Astrocyte of the spinal cord (primary cell): ENCODE data around the gene N4BP2.

Source experiments
- DNase-seq: peaks from one replicate; pipeline ENCODE4 v3.0.0; 2011; ENCODE audit warnings: low read depth, low spot score
- H3K4me3 ChIP-seq: 2 replicates; pipeline ENCODE4 v1.5.1; 2011; ENCODE audit warnings: low read depth, mild to moderate bottlenecking, low read length, moderate library complexity
- CTCF ChIP-seq: IDR thresholded peaks from 2 replicates; pipeline ENCODE4 v1.5.1; 2012; ENCODE audit warnings: low read depth, mild to moderate bottlenecking, low read length, inconsistent platforms
- in situ Hi-C: cut with HindIII; loops from 2 replicates; pipeline ENCODE4 v1.10.0; 2017; ENCODE audit warnings: low sequenced_read_pairs

N4BP2 gene

DNA sequence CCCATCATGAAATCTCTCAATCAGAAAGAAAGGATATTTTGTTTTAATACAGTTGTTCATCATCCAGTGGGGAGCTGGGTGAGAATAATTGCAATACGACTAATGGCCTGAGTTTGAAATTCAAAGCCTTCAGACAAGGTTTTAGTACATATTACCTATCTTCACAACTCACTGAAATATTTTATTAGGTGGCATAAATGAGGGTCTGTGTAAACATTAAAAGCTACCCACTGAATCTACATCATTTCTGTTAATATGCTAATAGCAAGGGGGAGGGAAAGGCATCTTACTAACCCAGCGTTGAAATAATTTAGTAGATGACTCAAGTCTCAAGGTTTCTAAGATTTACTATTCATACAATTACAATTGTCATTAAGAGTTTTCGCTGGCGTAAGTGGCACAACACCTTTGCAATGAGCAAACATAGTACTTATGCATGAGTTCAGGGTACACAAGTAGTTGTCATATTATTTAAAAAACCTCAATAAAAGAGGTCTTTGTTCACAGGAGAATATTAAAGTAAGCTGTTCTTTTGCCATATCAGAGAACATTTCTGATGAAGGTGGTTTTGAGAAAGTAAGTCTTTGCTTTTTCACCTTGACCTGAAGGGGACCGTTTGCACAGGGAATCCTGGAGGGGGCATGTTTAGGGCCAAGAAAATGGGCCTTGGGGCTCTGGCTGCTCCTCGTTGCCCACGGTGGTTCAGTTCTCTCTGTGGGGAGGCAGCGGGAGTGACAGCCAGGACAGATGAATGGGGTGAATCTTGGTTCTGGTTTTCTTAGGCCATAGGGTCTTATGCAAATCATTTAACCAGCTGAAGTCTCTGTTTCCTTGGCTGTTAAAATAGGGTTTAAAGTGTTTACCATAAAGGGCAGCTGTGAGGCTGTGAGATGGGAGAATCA is 135.7 kb downstream of the N4BP2 start:
- H3K4me3 ChIP-seq: no peak overlapping the region
- DNase-seq: no peak
- in situ Hi-C loops: no loop called here
- TF ChIP-seq CTCF: no peak

DNA sequence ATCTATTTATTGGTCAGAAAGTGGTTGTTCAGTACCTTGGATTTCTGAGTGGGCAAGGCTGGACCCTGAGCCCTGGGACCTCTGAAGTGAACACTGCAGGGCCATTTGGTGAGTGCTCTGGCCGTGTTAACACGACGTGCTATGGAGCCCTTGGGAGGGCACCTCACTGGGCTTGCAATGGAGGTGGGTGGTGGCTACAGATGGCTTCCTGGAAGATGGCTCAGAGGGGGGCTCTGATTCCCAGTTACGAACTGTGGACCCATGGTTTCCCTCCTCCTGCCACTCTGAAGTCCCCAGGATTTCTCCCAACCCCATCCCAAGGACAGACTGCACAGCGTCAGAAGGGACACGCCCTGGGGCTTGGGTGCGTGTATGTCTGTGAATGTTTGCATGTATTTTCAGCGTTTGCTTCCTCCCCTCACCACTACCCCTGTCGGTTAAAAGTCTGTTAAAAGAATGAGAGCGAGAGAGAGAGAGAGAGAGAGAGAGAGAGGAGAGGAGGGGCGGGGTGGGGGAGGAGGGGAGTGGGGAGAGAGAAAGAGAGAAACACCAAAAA is 136.4 kb downstream of the N4BP2 start:
- no peak overlapping the region for H3K4me3 ChIP-seq
- no peak for DNase-seq
- no peak for TF ChIP-seq CTCF
- in situ Hi-C loops: no loop called here

- in situ Hi-C loops: no loop called here
- TF ChIP-seq CTCF: no peak
- DNase-seq: no peak
- H3K4me3 ChIP-seq: no peak overlapping the region
Measured at GRCh38 chr4:40193578-40193977, 136.9 kb downstream of the N4BP2 start.

DNA sequence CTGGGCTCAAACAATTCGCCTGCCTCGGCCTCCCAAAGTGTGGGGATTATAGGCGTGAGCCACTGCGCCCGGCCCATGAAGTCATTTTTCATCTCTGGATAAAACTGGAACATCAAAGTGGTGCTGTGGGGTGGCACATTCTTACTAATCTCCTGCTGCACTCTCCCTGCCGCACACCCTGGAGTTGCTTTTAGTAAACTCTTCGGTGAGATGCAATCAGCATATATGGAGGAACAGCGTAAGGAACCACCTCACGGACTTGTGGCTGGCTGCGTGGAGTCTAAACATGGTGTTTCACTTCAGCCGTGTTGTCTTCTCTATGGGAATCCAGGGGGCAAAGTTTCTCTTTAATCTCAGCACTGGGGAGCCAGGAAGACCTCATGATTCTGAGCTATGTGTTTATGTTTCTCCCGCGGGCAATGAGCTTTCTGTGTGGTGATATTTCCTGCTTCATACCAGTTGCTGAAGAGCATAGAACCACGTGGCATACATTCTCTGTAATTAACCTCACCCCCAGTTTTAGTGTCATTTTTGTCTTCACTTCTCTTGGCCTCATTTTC is 138.0 kb downstream of the N4BP2 start:
- no peak for TF ChIP-seq CTCF
- H3K4me3 ChIP-seq: no peak overlapping the region
- DNase-seq: no peak
- in situ Hi-C loops: no loop called here

DNA sequence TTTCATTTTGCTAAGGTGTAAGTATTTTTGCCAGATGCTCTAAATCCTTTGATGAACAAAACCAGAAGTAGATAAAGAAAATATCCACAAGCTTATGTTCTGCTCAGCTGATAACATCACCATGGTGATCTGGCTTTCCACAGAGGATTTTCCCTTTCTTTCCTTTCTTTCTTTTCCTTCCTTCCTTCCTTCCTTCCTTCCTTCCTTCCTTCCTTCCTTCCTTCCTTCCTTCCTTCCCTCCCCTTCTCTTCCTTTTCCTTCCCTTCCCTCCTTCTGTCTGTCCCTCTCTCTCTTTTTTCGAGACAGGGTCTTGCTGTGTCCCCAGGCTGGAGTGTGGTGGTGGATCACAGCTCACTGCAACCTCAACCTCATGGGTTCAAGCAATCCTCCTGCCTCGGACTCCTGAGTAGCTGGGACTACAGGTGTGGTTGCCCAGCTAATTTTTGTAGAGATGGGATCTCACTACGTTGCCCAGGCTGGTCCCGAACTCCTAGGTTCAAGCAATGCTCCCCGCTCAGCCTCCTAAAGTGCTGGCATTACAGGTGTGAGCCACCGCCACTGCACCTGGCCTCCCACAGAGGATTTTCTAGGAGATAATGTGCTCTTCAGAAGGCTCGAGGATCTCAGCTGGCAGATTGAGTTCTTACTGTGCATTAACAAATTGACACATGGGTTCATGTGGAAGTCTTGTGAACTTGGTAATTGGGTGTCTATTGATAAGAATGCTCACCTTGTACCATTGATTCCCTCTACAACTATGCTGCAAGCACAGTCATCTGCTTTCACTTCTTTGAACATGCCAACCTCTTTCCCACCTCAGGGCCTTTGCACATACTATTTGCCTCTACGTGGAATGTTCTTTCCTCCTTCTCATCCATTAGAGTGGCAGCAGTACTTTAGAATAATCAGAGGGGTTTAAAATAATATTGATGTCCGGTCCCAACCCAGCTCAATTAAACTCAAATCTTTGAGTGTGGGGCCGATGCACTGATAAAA is 138.8 kb downstream of the N4BP2 start:
- no peak for TF ChIP-seq CTCF
- DNase-seq: no peak
- in situ Hi-C loops: no loop called here
- H3K4me3 ChIP-seq: no peak overlapping the region

GRCh38 chr4:40196272-40196671 is 139.6 kb downstream of the N4BP2 start:
- in situ Hi-C loops: no loop called here
- no peak for DNase-seq
- no peak for TF ChIP-seq CTCF
- H3K4me3 ChIP-seq: no peak overlapping the region
